HG02571 (cell line): Measurements from ENCODE around the gene SMIM33.
"Not testable (repeated sequence)": the region's sequence is repeated elsewhere in the genome, so short reads cannot be mapped to it uniquely, and the experiment has no call there.

Source experiments
- ATAC-seq: cut with Tn5 transposase; IDR thresholded peaks from one replicate; pipeline ENCODE4 v1.9.1; 2021; ENCODE audit warnings: mild to moderate bottlenecking, moderate library complexity; ENCODE audit not compliant: unreplicated experiment

Gene SMIM33

DNA sequence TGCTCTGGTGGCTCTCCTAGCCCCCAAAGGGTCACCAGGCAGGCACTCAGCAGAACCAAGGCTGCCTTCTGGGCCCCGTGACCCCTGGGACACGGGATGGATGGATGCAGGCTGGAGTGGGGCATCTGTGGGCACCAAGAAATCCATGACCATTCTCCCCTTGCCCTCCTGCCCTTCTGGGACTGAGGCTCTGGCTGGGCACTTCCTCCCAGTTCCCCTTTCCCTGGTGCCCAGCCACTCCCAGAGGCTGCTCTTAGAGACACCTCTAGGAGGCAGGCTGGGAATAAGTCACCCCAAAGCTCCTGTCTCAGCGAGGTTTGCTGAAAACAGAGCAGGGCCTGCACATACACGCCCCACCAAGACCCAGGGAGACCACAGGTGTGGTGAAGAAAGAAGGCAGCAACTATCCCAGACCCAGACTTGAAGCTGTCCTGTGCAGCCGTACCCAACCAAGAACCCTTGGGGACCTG, 10.8 kb downstream of the SMIM33 start:
- peak; percentile 30 for ATAC-seq

- peak; percentile 61 for ATAC-seq
Measured at GRCh38 chr5:139482050-139482889, 11.5 kb downstream of the SMIM33 start, which contains the start of gene STING1. Gene STING1, minus strand, starts transcription at chr5:139482758. Its CDS starts 1,054 bp downstream, at chr5:139481704.

- not testable (repeated sequence) for ATAC-seq
Measured at GRCh38 chr5:139482890-139483208, 12.0 kb downstream of the SMIM33 start.

DNA sequence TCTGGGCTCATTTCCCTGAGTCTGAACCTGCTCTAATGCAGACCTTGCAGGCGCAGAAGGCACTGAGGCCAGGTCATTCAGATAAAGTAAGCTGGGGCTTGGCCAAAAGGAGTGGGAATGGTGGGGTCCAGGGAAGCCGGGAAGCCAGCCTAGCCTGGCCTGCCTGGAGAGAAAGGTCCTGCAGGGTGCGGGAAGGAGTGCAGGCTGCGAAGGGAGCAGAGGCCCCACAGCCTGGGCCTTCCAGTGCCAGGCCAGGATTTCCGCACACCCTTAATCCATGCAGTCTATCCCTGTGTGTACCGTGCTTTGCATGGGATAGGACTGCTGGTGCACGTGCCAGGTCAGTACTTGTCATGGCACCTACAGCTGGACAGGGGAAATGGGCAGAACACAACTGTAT, 15.4 kb downstream of the SMIM33 start:
- ATAC-seq, result no peak

DNA sequence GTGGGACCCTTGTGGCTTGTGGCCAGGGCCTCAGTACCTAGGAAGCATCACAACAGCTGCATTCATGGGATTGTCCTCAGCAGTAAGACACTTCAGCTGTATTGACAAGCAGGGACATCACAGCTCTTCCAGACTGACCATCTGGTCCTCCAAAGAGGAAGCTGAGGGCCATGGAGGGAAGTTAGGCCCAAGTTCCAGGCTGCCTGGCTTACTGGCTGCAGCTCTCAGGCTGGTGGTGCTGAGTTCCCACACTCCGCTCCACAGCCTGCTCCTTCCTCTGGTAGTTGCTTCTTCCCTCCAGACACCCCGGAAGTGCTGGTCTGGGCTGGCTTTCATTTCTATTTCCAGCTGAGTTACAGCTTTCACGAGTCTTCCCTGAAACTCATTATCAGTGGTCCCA, 17.5 kb downstream of the SMIM33 start:
- no peak for ATAC-seq

- no peak for ATAC-seq
Measured at GRCh38 chr5:139492700-139493192, 21.9 kb downstream of the SMIM33 start.

DNA sequence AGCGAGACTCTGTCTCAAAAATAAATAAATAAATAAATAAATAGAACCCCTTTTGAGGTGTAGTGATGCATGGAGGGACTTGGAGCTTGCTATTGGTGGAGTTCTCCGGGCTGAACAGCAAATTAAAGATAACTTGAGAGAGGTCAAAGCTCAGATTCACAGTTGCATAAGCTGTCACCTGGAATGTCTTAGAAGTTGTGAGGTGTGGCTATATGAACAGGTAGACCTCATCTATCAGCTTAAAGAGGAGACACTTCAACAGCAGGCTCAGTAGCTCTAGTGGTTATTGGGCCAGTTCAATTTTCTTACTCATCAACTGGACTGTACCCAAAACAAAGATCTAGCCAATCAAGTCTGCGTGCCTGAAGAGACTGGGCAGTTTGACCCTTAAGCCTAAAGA, 23.5 kb downstream of the SMIM33 start:
- ATAC-seq, result no peak

GRCh38 chr5:139494832-139495231, 24.0 kb downstream of the SMIM33 start:
- no peak for ATAC-seq

GRCh38 chr5:139495638-139496435, 25.0 kb downstream of the SMIM33 start:
- no peak for ATAC-seq

DNA sequence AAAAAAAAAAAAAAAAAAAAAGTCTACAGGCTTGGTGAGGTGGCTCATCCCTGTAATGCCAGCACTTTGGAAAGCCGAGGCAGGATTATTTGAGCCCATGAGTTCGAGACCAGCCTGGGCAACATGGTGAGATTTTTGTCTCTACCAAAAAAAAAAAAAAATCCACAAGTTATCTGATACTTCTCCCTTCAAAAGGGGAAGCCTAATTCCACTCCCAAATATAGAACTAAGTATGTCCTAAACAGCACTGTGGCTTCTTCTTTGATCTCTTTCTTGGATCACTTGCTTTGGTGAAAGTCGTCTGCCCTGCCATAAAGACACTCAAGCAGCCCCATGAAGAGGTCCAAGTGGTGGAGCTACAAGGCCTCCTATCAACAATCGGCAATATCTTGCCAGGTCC, 30.6 kb downstream of the SMIM33 start:
- no peak for ATAC-seq

- ATAC-seq, result not testable (repeated sequence)
Measured at GRCh38 chr5:139503036-139503817, 32.4 kb downstream of the SMIM33 start.

DNA sequence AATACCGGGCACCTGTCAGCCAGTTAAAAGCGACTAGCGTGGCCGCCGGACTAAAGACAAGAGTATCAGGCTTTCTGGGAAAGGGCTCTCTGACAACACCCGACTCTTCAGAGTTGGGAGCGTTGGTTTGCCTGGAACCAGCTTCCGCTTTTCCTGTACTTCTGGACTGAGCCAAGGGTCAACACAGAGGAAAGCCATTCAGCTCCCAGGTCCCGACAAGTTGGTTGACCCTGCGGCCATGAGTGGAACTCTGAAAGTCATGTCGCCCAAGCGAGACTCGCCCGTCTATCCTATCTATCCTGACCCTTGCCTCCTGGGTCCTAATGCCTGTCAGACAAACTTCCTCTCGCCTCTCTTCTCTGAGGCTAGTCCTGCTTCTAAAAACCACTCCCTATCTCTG, 33.1 kb downstream of the SMIM33 start:
- not testable (repeated sequence) for ATAC-seq

GRCh38 chr5:139504722-139505121, 33.9 kb downstream of the SMIM33 start:
- not testable (repeated sequence) for ATAC-seq

DNA sequence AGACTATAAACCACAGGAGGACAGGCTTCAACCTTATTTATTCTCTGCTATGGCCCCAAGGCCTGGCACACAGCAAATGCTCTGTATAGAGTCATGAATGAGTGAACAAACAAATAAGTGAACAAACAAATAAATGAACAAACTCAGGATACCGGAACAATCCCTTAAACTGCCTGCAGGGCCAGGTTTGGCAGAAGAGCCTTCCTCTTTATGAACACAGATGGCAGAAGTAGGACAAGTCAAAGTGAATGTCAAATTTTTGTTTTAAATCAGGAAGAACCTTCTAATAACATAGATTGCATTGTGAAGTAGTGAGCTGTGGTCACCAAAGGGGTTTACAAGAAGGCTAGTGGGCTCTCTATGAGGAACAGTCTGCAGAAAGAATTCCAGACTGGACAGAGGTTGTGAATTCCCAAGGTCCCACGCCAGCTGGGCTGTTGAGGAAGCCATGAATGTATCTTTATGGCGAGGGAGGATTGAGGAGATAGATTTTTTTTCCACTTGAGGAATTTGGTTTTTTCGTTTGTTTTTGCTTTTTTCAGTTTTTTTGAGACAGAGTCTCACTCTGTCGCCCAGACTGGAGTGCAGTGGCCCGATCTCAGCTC, 42.1 kb downstream of the SMIM33 start:
- no peak for ATAC-seq

GRCh38 chr5:139513434-139513833, 42.6 kb downstream of the SMIM33 start:
- ATAC-seq, result not testable (repeated sequence)

GRCh38 chr5:139513852-139514485, 43.2 kb downstream of the SMIM33 start:
- no peak for ATAC-seq

- ATAC-seq, result no peak
Measured at GRCh38 chr5:139514486-139514856, 43.7 kb downstream of the SMIM33 start.

GRCh38 chr5:139517683-139518564, 47.1 kb downstream of the SMIM33 start:
- peak; percentile 66 for ATAC-seq
